HG03378 (cell line): Measurements from ENCODE around the gene DOCK4.

Experiments used
- ATAC-seq: cut with Tn5 transposase; IDR thresholded peaks from one replicate; pipeline ENCODE4 v1.9.1; 2021; ENCODE audit warnings: mild to moderate bottlenecking, moderate library complexity; ENCODE audit not compliant: unreplicated experiment

The DOCK4 gene

DNA sequence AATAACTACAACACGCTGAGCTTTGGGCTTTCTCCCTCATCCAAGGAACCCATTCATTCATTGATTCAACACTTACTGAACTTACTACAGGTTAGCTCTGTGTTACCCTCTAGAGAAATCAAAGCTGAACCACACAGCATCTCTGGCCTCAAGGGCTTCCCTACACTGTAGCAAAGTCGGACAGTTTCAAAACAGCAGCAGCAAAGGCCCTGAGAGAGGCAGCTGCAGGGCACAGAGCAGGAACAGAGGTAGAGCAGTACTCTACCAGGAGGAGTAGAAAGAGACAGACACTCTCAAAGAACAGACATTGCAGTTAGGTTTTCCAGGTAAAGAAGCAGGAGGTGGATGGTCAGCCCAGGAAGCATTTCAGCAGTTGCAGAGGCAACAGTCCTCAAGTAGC, 16.1 kb downstream of the DOCK4 start:
- ATAC-seq: no peak

DNA sequence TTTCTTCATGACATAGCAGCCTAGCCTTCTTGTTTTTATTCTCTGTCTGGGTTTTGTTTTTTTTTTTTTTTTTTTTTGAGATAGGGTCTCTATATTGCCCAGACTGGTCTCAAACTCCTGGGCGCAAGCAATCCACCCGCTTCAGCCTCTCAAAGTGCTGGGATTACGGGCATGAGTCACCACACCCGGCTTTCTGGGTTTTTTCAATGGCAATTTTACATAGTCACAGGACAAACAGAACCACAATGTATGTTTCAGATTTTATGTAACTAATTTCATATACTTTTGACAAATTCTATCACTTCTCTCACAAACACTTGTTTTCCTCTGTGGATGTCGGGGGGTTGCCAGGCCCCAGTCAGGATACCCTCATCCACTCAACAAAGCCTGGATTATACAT, 16.5 kb downstream of the DOCK4 start:
- no peak for ATAC-seq

DNA sequence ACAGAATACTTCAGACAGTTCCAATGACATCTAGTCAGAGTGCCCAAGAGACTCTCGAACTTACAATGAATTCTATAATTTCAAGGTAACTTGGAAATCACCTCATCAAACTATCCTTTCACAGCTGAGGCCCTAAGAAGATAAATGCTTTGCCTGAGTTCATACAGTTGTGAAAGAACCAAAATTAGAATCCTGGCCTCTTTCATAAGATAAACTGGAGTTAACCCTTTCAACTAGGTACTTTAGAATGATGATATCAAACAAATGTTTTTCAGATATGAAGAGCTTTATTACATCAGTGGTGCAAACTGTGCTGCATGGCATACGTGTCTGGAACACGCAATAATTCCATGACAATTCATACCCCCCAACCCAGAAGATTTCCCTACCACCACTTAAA, 17.9 kb downstream of the DOCK4 start:
- no peak for ATAC-seq

DNA sequence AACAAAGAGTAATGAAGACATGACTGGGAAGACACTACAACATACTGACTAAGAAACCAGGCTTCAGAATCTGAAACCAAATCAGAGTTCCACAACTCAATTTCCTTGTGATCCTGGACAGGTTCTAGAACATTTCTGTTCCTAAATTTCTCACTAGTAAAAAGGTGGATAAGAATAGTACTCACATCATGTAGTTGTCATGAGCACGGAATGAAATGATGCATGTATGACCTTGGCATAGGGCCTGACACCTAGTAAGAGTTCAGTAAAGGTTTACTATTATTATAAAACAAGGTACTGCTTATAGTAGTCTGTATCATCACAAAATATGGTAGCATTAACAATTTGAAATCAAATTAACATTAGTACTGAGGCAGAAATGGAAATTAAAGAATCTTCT, 19.9 kb downstream of the DOCK4 start:
- ATAC-seq: no peak

DNA sequence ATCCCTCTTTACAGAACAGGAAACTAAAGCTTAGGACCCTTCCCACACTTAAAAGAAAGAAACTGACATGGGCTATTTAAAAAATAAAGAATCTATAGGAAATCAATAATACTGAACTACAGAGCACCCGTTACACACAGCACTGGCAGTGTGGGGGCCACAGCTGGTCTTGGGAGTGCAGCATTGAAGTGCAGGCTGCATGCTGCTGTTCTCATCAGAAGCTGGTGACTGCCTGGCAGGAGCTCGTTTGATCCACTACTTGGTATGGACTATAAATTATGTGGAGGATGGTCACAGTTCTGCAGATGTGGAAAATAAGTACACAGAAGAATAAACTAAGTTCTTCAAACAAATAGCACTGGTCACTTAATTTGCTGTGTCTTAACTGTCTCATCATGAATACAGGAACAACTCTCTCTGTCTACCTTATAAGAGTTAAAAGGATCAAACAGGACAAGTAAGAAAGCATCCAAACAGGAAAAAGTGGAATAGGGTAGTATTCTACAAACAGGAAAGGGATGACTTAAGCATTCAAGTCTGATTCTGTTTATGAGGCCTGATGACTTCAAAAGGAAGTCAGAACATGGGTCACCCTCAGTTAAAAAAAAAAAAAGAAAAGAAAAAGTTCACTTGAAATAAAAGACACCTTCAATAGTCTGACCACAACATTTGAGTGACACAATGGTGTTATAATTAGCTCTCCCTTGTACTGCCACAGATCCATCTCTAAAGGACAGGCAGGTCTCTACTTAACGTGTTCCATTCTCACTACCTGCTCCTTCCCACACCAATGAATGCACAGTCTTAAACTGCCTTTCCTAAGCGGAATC, 21.0 kb downstream of the DOCK4 start:
- ATAC-seq: no peak

DNA sequence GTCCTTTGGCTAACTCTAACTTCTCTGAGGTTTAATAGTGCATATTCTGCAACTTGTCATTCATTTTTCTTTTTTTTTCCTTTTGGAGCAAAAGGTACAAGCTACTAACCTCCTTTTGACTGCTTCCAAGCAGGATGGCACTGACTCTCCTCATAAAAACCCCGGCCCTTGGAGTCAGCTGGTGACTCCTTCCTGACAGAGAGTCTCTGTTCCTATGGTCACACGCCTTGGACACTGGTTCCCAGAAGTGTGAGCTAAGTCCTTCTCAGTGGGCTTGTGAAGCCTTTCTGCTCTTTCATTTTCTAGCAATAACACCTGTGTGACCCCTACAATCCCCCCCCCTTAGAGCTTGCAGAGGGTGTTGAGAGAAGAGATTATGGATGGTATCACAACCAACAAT, 21.7 kb downstream of the DOCK4 start:
- ATAC-seq: no peak

DNA sequence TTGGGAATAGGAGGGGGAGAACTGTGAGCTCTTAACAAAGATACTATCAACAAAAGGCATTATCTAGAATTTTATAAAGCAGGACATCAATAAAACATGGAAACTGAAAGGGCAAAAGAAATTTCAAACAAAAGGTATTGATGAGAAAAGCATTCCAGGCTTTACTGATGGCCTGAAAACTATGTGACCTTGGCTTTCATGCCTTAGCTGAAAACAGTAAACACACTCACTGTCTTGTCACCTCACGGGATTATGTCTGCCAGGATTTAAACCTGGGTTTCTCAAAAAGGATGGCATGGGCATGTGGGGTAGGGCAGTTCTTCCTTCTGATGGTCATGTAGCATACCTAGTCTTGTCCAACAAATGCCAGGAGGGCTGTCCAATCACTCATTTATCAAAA, 22.9 kb downstream of the DOCK4 start:
- ATAC-seq: no peak

DNA sequence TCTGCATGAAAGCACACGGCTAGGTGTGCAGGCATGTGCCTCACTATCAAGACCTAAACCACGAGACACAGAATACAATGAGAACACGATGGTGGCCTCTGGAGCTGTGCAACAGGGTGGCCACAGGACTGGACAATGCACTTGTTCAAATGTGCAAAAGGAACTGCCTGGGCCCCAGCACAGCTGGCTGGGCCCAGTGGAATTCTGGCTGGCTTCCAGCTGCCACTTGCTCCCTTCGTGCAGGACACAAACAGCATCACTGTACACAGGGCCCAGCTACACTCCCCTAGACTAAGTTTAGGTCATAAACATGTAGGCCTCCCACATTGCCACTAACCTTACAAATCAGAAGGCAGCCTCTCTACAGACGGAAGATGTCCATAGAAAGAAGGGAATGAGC, 23.4 kb downstream of the DOCK4 start:
- no peak for ATAC-seq

DNA sequence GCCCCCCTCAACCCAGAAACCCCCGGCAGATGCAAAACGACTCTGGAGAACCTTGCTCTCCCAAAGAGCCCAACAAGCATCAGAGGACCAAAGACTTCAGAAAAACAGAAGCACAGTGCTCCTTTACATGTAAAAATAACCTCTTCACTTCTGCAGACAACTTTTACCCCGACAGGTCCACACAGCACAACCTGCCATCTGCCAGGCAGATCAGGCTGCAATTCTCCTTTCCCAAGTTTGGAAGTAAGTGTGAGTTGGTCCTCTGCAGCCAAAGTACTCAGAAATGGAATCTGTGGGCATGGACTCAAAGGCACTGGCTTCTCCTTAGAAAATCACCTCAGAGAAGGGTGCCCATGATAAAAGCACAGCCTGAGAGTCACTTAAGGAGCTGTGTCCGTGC, 26.0 kb downstream of the DOCK4 start:
- ATAC-seq: no peak

DNA sequence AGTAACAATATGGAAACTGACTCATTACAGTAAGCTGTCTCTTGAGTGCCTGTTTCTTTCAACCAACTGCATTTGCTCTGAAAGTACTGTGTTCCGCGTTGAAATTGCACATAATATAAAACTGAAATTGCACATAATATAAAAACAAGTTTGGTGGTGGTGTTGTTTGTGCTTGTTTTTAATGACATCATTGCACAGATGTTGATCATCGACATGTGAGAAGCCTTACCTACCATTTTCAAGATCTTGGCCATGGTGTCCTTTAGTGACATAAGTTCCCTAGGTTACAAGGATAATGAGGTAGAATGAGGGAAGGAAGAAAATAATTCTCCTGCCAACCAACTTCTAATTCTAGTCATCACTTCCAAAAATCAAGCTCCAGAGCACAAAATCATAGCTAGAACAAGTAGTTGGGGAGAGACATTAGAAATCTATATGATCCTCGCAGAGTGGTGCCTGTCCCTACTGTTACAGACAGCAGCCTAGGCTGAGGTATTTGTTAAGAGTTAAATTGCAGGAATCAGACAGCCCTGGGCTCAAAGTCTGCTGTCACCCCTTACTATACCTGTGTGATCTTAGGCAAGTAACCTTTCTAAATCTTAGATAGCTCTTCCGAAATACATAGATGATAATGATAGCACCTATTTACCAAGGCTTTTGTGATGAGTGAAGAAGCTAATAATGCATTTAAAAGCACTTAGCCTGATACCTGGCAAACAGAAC, 29.3 kb downstream of the DOCK4 start:
- no peak for ATAC-seq

DNA sequence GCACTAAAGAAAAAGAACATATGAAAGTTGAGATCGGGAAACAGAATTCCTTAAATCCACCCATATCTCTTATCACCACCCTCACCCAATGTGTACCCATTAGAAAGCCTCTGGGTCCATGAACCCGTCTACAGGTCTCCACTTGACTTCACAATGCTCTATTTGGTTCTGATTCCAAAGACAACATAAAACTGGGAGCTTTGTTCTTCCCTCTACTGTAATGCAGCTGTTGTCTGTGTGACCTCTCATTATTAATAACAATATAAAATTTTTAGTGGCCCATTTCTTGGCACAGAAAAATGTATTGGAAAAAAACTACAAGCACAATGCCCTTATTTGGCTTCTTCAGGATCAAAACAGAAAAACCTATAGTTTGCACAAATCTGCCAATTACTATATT, 30.0 kb downstream of the DOCK4 start:
- no peak for ATAC-seq

DNA sequence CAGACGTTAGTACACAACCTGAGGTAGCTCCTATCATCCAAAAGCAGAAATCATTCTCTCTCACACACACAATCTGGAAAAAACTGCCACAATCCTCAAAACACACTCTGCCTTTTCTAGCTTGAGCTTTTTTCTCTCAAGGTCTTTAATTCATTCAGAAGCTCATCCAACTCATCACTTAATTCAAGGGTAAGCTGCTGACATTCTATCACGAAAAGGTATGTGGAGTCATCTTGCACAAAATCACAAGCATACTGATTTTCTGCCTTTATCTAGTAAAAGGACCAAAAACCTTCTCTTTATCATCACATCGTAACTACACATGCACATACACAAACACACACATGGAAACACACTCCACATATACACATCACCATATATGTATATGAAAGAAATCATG, 32.0 kb downstream of the DOCK4 start:
- no peak for ATAC-seq

DNA sequence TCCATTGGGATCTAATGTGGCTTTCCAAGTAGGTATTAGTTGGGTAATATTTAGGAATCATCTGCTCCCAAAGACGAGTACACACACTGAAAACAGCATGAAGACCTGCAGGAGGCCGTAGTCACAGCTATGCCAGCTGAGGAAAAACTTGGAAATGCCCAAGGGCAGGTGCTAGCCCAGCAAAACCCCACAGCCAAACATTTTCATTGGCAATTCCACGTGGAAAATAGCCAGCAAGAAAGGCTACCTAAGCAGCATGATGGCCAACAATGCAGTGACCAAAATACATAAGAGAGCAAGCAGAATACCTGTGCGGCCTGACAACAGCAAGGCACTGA, 32.7 kb downstream of the DOCK4 start:
- ATAC-seq: no peak

DNA sequence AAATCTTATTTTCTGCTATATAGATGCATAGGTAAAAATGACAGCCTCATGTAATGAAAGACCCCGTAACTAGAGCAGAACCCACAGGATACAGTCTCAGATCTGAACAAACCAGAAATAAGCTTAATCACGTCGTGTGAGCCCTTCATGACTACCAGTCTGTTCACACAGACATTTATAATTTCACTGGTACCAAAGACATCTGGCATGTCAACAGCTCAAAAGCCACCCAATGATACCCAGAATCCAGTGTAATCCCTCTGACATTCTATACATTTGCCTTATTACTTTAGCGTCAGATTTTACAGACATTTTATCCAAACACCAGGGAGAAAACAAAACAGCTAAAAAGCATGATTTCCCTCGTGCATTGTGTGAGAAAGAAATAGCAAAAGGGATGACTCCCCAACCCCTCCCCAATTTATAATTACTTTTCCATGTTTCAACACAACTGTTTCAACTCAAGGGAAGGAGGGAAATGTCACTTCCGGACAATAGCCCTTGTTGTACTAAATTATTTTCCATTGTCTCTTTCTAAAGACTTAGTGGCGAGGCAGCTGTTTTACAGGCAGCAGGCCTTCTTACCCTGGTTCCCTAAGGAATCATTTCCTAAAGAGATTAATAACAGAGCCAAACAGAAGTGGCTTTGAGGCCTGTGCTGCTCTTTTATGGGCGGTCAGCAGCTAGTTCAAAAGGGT, 33.2 kb downstream of the DOCK4 start:
- ATAC-seq: no peak

DNA sequence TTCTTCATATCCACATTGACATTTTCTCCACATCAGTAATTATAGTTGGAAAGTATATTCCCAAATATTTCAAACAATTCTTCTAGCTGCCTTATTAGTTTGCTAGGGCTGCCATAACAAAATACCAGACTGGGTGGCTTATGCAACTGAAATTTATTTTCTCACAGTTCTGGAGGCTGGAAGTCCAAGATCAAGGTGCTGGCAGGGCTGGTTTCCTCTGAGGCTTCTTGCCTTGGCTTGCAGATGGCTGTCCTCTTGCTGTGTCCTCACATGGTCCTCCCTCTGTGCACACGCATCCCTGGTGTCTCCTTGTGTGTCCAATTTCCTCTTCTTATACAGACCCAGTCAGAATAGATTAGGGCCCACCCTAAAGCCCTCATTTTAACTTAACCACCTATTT, 34.5 kb downstream of the DOCK4 start:
- ATAC-seq: no peak

DNA sequence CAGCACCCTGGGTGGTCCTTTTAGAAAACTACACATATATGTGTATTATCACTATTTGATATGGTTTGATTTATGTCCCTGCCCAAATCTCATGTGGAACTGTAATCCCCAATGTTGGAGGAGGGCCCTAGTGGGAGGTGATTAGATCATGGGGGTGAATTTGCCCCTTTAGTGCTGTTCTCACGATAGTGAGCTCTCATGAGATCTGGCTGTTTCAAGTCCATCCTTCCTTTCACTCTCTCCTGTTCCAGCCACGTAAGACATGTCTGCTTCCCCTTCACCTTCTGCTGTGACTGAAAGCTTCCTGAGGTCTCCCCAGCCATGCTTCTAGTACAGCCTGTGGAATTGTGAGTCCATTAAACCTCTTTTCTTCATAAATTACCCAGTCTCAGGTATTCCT, 37.3 kb downstream of the DOCK4 start:
- ATAC-seq: no peak

DNA sequence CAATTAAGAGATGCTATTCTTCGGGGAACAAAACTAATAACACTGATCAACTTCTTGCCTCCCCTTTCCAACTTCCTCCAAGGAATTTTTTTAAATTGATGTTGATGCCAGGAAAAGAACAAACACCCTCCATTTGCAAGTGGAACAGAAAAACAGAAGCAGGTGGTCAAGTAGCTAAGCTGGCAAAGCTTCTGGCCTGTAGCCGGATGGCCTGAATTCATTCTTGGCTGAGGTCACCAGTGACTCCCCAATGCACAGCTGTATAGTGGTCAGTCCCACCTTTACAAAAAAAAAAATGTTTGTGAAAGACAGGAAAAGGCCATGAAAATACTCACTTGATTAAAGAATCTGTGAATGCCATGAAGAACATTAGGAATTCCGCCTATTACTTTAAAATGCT, 39.1 kb downstream of the DOCK4 start:
- ATAC-seq: no peak

DNA sequence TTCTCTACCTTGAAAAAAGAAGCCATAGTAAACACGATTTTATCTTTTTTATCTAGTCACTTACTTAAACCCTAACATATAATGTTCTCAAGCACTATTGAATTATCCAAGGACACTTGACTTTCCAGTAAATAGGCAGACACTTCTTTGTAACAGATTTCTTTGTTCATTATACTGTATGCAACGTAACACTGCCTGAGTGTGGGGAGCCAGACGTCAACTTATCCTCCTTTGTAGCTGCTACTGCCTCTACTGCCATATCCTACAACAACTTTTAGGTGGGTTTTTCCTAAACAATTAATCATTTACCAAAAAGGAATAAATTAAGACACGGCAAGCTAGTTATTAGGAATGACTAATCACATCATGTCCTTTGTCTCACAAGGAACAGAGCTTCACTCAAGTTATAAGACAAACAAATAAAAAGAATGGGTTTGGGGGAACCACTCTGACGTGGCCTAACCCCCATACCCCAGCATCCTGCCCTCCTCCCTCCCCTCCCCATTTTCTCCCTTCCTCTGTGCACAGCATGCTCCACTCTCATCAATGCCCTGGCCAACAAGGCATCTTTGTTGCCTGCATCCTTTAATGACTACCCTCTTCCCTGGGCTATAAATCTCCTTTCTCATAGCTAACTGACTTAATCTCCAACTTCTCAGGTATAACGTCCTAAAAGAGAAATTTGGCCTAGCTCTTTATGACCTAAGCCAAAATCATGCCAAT, 43.3 kb downstream of the DOCK4 start:
- no peak for ATAC-seq

DNA sequence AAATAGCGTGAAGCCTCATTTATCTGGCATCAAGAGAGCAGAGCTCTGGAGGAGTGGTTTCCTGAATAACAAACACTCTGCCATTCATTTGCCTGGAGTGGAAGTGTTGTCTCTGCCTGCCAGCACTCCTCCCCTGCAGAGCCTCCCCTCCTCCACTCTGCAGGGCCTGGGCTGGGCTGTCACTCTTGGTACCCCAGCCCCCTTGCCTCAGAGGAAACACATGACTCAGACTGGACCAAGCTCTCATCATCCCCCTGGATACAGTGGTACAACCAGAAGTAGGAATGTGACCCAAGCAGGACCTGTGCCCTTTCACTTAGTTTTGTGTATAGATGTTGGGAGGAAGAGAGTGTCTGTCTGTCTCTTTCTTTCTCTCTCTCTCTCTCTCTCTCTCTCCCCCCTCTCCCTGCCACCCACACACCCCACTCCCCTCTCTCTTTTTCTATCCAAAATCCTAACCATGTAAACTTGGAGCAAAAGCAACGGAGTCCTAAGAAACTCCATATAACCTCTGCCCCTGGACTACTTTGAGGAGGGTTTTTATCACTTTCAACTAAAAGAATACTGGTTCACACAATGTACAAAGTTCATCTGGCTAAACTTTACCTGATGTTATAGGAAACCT, 43.9 kb downstream of the DOCK4 start:
- ATAC-seq: no peak

DNA sequence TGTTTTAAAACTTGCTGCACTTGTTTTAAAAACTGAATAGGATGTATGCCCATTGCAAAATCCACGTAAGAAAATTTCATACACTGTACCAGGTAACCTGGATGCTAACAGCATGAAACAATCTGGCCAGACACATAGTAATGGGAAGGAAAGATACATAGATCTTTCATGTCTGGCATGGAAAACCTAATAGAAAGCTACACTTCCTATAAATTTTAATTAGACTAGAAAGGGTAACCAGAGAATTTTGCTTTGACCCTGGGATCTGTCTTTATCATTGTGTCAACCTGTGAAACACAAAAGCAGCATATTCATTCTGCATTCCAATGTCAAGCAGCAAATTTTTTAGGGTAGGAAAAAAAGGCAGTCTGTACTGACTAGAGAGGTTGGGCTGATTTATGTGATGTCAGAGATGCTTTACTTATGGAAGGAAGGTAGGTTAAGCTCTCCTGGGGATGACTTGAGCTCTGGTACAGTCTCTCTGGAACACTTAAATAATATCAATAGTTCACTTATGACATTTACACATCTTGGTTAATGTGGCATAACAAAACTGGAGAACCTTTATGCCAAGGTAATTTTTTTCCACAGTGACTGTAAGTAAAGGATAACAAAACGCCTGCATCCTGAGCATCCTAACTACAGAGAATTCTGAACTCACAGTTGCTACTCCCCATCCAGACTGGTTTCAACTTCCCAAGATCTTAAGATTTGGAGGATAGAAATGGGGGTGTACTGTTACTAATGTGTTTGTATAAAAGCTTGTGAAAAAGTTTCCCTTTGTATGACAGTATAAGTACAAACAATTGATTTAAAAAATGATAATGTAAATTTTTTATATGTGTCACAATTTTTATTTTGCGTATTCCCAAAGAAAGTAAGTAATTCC, 44.7 kb downstream of the DOCK4 start:
- ATAC-seq: no peak
